HG02938 (cell line): ENCODE results near the gene CADM4.
"Not testable (repeated sequence)": the region's sequence is repeated elsewhere in the genome, so short reads cannot be mapped to it uniquely, and the experiment has no call there.

Source experiments
- ATAC-seq: cut with Tn5 transposase; IDR thresholded peaks from one replicate; pipeline ENCODE4 v1.9.1; 2021; ENCODE audit warnings: mild to moderate bottlenecking, moderate library complexity; ENCODE audit not compliant: unreplicated experiment

Gene CADM4, protein sequence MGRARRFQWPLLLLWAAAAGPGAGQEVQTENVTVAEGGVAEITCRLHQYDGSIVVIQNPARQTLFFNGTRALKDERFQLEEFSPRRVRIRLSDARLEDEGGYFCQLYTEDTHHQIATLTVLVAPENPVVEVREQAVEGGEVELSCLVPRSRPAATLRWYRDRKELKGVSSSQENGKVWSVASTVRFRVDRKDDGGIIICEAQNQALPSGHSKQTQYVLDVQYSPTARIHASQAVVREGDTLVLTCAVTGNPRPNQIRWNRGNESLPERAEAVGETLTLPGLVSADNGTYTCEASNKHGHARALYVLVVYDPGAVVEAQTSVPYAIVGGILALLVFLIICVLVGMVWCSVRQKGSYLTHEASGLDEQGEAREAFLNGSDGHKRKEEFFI

GRCh38 chr19:43639519-43640423, at the start of gene CADM4:
Gene CADM4, minus strand, starts transcription at chr19:43639850. Its CDS starts 60 bp downstream, at chr19:43639790.
- no peak for ATAC-seq

GRCh38 chr19:43688059-43688701, 48.5 kb upstream of the CADM4 start:
- ATAC-seq, result no peak

DNA sequence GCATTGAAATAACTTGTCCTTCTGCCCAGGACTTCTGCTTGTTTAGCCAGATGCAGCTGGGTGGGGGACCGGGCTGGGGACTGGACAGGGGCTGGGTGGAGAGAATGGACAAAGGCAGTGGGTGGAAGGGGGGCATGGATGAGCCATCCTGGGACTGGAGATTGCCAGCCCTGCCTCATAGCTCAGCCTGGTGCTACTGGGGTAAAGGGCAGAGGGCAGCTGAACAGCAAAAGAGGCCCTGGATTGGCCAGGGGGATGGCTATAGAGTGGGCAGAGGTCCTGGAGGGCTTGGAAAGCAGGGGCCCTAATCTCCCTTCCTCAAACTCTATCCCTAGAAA, 48.0 kb upstream of the CADM4 start:
- no peak for ATAC-seq

DNA sequence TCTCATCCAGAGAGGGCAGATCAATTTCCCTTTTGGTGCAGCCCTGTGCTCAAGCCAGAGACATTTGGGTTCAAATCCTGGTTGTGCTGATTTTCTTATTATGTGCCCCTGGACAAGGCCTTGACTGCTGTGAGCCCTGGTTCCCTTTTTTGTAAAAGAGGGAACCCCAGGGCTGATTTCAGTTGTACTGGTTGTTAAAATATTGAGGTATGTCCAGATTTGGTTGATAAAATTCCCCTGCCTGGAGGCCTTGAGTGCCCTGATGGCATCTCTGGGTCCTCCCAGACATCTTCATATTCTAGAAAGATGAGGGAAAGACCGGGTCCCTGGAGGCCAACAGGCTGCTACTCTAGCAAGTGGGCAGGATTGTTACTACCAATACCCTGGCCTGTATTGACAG, 44.7 kb upstream of the CADM4 start:
- no peak for ATAC-seq

DNA sequence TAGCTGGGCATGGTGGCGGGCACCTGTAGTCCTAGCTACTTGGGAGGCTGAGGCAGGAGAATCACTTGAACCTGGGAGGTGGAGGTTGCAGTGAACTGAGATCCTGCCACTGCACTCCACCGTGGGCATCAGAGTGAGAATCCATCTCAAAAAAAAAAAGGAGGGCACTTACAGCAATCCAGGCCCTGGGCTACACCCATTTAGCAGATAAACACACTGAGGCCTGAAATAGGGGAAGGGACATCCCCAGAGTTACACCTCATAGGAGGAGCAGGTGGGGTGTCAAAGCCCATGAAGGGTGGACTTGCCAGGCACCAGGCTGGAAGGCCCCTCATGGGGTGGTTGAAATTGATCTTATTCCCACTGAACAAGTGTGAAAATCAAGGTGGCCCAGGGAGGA, 44.3 kb upstream of the CADM4 start:
- no peak for ATAC-seq

GRCh38 chr19:43682824-43683661, 43.4 kb upstream of the CADM4 start:
- ATAC-seq, result no peak

- not testable (repeated sequence) for ATAC-seq
Measured at GRCh38 chr19:43682269-43682668, 42.6 kb upstream of the CADM4 start.

DNA sequence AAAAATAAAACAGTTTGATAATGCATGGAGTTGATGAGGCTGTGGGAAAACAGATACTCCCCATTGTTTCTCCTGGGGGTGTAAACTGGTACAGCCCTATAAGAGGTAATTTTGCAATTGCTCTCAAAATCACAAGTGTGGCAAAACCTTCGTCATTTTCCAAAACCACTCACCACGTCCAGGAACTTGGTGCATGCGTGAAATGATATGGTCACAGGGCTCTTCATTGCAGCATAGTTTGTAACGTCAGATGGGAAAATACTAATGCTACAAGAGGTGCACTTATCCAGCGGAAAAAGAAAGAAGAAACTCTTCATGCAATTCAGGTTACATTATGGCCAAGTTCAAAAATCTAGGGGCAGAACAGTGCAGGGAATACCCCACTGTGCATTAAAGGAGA, 42.2 kb upstream of the CADM4 start:
- no peak for ATAC-seq

DNA sequence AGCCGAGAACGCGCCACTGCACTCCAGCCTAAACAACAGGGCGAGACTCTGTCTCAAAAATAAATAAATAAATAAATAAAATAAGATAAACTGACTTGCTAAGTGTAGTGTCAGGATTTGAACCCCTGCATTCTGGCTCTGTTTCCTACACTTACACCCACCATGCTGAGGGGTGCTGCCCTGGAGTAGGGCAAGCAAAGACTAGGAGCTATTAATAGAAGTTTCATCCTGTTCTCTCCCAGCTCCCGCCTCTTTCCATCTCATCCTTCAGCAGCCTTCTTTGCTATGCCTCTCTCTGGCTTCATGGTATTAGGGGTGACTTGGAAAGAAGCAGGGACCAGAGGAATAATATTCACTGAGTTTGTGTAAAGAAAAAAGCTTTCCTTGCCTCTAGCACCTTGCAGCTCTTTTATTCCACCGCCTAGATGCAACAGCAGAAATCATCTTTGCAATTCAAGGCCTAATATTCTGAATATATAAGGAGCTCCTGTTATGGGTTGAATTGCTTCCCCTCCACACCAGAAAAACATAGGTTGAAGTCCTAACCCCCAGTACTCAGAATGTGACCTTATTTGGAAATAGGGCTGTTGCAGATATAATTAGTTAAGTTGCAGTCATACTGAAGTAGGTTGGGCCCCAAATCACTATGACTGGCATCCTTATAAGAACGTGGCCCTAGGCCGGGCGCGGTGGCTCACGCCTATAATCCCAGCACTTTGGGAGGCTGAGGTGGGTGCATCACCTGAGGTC, 39.0 kb upstream of the CADM4 start:
- ATAC-seq, result no peak

GRCh38 chr19:43675906-43676305, 36.3 kb upstream of the CADM4 start:
- ATAC-seq, result no peak

DNA sequence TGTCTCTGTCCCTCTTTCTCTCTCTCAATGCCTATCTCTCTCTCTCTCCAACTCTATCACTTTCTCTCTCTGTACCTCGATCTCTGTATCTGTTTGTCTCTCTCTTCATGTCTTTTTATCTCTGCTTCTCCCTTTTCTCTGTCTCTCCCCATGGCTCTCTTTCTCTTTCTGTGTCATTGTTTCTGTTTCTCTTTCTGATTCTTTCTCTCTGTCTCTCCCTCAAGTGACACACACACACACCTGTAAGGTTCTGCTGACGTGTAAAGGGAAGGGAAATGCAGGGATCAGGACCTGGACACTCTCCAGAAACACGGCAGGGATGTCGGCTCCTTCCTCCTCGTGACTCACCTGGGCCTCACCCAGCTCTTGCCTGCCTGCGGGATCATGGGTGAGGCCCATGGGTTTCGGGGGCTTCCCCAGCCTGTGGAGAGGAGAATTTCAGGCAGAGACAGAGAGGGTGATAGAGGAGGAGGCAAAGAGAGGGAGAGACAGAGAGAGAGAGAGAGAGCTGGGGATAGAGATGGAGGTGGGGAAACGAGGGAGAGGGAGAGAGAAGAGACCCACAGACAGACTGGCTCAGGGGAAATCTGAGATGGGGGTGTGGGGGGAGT, 35.7 kb upstream of the CADM4 start:
- ATAC-seq, result no peak

- ATAC-seq, result no peak
Measured at GRCh38 chr19:43674596-43674995, 34.9 kb upstream of the CADM4 start.

DNA sequence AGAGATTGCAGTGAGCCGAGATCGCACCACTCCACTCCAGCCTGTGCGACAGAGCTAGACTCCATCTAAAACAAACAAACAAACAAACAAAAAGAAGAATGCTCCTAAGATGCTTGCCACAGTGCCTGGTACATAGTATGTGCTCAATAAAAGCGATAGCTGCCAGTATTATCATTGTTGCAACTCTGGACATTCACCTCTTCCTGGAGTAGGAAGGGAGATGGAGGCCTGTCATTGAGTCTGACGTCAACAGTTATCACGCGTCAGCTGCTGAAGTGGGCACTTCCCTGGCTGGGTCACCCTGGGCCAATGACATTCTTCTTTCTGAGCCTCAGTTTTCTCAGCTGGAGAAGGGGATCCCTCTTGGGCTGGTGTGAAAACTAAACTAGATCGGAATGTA, 34.5 kb upstream of the CADM4 start:
- no peak for ATAC-seq

DNA sequence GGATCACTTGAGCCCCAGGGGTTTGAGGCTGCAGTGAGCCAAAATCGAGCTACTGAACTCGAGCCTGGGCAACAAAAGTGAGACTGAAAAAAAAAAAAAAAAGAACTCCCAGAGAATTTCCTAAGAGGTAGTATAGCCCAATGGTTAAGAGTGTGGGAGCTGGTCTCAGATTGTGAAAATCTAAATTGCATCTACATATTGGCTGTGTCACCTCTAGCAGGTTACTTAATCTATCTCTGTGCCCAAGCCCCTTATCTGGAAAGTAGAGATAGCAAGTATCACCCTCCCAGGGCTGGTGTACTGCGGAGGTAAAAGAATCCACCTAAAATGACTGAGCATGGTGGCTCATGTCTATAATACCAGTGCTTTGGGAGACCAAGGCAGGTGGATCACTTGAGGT, 34.0 kb upstream of the CADM4 start:
- no peak for ATAC-seq

DNA sequence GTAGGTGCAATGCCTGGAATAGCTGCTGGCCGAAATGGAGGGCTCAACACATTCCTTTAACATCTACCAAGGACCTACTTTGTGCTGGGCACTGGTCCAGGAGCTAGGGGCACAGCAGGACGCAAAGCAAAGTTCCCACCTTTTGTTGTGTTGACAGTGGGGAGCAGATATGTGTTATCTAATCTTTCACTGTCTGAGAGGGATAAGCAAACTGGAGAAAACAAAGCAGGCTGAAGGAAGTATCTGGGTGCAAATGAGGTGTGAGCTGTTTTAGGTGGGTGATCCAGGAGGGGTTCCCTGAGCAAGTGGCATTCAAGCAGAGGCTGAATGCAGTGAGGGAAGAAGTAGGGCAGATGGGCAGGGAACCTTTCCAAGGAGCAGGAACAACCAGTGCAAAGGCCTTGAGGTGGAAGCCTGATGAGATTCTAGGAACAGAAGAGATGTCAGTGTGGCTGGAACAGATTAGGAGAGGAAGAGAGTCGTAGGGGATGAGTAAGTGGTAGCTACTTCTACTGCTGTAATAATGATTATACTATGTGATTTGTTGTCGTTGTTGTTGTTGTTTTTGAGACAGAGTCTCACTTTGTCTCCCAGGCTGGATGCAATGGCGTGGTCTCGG, 32.5 kb upstream of the CADM4 start:
- ATAC-seq, result no peak

DNA sequence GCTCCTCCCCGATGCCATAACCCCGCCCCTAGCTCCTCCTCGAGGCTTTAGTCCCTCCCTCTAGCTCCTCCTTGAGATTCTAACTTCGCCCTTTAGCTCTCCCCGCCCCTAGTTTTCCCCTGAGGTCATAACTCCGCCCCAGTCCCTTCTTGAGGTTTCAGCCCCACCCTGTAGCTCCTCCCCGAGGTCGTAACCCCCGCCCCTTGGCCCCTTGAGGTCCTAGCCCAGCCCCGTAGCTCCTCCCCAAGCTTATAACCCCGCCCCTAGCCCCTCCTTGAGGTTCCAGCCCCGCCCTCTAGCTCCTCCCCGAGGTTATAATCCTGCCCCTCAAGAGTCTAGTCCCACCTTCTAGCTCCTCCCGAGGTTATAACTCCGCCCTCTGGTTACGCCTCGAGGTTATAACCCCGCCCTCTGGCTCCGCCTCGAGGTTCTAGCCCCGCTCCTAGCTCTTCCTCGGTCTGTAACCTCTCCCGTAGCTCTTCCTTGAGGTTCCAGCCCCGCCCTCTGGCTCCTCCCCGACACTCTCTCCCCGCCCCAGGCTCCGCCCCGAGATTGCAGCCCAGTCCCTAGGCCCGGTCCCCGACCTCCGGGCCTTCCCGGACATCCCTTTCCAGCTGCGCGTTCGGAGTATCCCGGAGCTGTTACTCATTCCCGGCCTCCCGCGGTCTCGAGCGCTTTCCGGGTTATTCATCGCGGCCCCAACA, 28.9 kb upstream of the CADM4 start:
- peak; percentile 78 for ATAC-seq

- ATAC-seq, result no peak
Measured at GRCh38 chr19:43667876-43668405, 28.3 kb upstream of the CADM4 start.

DNA sequence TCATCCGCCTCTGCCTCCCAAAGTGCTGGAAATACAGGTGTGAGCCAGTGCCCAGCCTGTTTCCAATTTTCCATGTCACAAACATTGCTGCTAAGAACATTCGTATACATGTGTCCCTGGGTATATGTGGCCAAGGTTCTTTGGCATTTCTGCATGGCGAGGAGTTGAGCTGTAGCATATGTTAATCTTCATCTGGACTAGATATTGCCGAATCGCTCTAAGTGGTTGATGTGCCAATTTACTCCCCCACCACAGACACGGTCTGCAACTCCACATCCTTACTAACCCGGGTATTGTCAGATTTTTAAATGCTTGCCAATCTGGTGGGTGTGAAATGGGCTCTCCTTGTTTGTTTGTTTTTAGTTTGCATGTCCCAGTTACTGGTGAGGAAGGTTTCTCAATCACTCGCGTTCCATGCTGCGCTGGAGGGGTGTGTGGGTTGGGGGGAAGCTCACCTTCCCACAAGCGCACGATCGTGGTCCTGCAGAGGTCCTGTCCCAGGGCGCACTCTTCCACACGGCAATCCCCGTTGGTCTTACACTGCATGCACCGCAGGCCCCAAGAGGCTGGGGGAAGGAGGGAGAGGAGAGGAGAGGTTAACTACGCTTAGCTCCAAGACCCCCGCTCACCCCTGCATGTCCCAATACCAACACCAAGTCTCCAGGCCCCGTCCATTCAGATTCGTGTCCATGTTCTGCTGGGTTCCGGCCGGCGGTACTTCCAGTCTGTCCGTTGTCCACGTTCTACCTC, 27.7 kb upstream of the CADM4 start:
- ATAC-seq, result no peak
